SK-N-SH (cell line): ENCODE data around the gene AHNAK. TPM values are rescaled to one million over a fixed set of nuclear protein-coding genes. Genes with fewer than 3 reads are reported as not detected.

Experiments used
- CTCF ChIA-PET: fragments of 300-600, 350-600 bp; formaldehyde crosslinking; extraction: SDS; loops from one replicate; lab custom pipeline; 2021; lab: Yijun Ruan, JAX
- POLR2A ChIA-PET: fragments of 350-600 bp; sonication (Branson Sonifier 250); formaldehyde crosslinking; extraction: SDS; loops from one replicate; lab custom pipeline; 2020; ENCODE audit warnings: antibody characterized with exemption, inconsistent platforms; lab: Yijun Ruan, JAX
- DNase-seq: peaks from one replicate; pipeline ENCODE4 v3.0.0; 2012
- H2AFZ ChIP-seq: fragments of 200-600 bp; sonication (generic); 2 replicates; pipeline ENCODE4 v1.8.1; 2016; ENCODE audit warnings: antibody characterized with exemption, mild to moderate bottlenecking, low read depth
- H3F3A ChIP-seq: fragments of 200-600 bp; sonication (generic); replicated peaks from 2 replicates; pipeline ENCODE3; 2016; ENCODE audit warnings: antibody characterized with exemption, mild to moderate bottlenecking; ENCODE audit not compliant: insufficient read depth
- H3K27ac ChIP-seq, 2 experiments: fragments of 200-500 bp in 1 of 2; fragments of 200-600 bp in 1 of 2; sonication (Bioruptor generic) in 1 of 2; sonication (generic), shearing (Covaris generic) in 1 of 2; 2 replicates each; pipeline versions ENCODE4 v1.5.1 to v1.6.1; 2014 to 2016; ENCODE audit warnings: low read depth in 2 of 2, inconsistent platforms in 1 of 2, low read length in 1 of 2, mild to moderate bottlenecking in 1 of 2, mixed read lengths in 1 of 2
- H3K27me3 ChIP-seq: fragments of 200-600 bp; sonication (generic), shearing (Covaris generic); 2 replicates; pipeline ENCODE4 v1.6.1; 2016; ENCODE audit warnings: mixed run types; ENCODE audit not compliant: insufficient read depth
- H3K36me3 ChIP-seq, 2 experiments: fragments of 200-500 bp in 1 of 2; fragments of 200-600 bp in 1 of 2; sonication (Bioruptor generic) in 1 of 2; sonication (generic) in 1 of 2; replicated peaks in 1 of 2; 2 replicates each; pipeline versions ENCODE3 to v1.5.1; 2014 to 2016; ENCODE audit warnings: low read length in 1 of 2, mild to moderate bottlenecking in 1 of 2; ENCODE audit not compliant: insufficient read depth in 2 of 2, control insufficient read depth in 1 of 2
- H3K4me1 ChIP-seq, 2 experiments: fragments of 200-500 bp in 1 of 2; fragments of 200-600 bp in 1 of 2; sonication (Bioruptor generic) in 1 of 2; sonication (generic), shearing (Covaris generic) in 1 of 2; 2 replicates each; pipeline versions ENCODE4 v1.5.1 to v1.6.1; 2014 to 2016; ENCODE audit warnings: low read depth in 1 of 2, low read length in 1 of 2, mixed run types in 1 of 2; ENCODE audit not compliant: insufficient read depth in 2 of 2, control insufficient read depth in 1 of 2
- H3K4me2 ChIP-seq: fragments of 200-600 bp; sonication (generic), shearing (Covaris generic); 2 replicates; pipeline ENCODE4 v1.6.1; 2017; ENCODE audit warnings: mixed run types
- H3K4me3 ChIP-seq, 2 experiments: fragments of 200-500 bp in 1 of 2; fragments of 200-600 bp in 1 of 2; sonication (Bioruptor generic) in 1 of 2; sonication (generic), shearing (Covaris generic) in 1 of 2; 2 replicates each; pipeline versions ENCODE4 v1.5.1 to v1.8.1; 2014 to 2016; ENCODE audit warnings: low read depth in 2 of 2, inconsistent platforms in 1 of 2, low read length in 1 of 2, mild to moderate bottlenecking in 1 of 2, mixed read lengths in 1 of 2, moderate library complexity in 1 of 2
- H3K79me2 ChIP-seq: fragments of 200-600 bp; sonication (generic); 2 replicates; pipeline ENCODE4 v1.8.1; 2017; ENCODE audit warnings: mild to moderate bottlenecking; ENCODE audit not compliant: insufficient read depth
- H3K9ac ChIP-seq: fragments of 200-600 bp; sonication (generic); 2 replicates; pipeline ENCODE4 v1.6.1; 2017; ENCODE audit warnings: mixed run types
- H3K9me2 ChIP-seq: fragments of 200-600 bp; sonication (generic); 2 replicates; pipeline ENCODE4 v1.6.1; 2017; ENCODE audit warnings: mixed run types
- H3K9me3 ChIP-seq: fragments of 200-600 bp; sonication (generic); 2 replicates; pipeline ENCODE4 v1.6.1; 2017; ENCODE audit warnings: mixed run types, mild to moderate bottlenecking, moderate library complexity
- H4K20me1 ChIP-seq: fragments of 200-600 bp; sonication (generic); 2 replicates; pipeline ENCODE4 v1.6.1; 2017; ENCODE audit warnings: mild to moderate bottlenecking, mixed run types; ENCODE audit not compliant: insufficient read depth
- CHD2 ChIP-seq: fragments of 150-350 bp; IDR thresholded peaks from 2 replicates; pipeline ENCODE4 v1.6.1; 2018; ENCODE audit warnings: low read length; ENCODE audit not compliant: partially characterized antibody
- EZH2phosphoT487 ChIP-seq: fragments of 200-600 bp; sonication (generic); IDR thresholded peaks from 2 replicates; pipeline ENCODE4 v1.6.1; 2017; ENCODE audit warnings: low read depth, mixed run types, mild to moderate bottlenecking, antibody characterized with exemption, moderate library complexity, borderline replicate concordance
- FOXJ3 ChIP-seq: sonication (generic); formaldehyde crosslinking; IDR thresholded peaks from 2 replicates; pipeline ENCODE4 v1.5.1; 2020; ENCODE audit warnings: mild to moderate bottlenecking, missing genetic modification reagents
- FOXM1 ChIP-seq: IDR thresholded peaks from 2 replicates; pipeline ENCODE4 v1.4.0; 2012; ENCODE audit warnings: low read depth, mild to moderate bottlenecking
- GABPA ChIP-seq: IDR thresholded peaks from 2 replicates; pipeline ENCODE4 v1.4.0; 2012; ENCODE audit warnings: low read depth, mild to moderate bottlenecking
- NFIC ChIP-seq: IDR thresholded peaks from 2 replicates; pipeline ENCODE4 v1.4.0; 2012; ENCODE audit warnings: borderline replicate concordance
- NRF1 ChIP-seq: IDR thresholded peaks from 2 replicates; pipeline ENCODE4 v1.6.1; 2012; ENCODE audit warnings: low read depth, mild to moderate bottlenecking, low read length
- RAD21 ChIP-seq: IDR thresholded peaks from 2 replicates; pipeline ENCODE4 v1.6.1; 2012; ENCODE audit warnings: mild to moderate bottlenecking, low read length
- RFX5 ChIP-seq: IDR thresholded peaks from 2 replicates; pipeline ENCODE4 v1.6.1; 2012; ENCODE audit warnings: mild to moderate bottlenecking, improper control_type of control experiment, low read length
- RXRA ChIP-seq: IDR thresholded peaks from 2 replicates; pipeline ENCODE4 v1.4.0; 2012; ENCODE audit warnings: low read depth, mild to moderate bottlenecking, borderline replicate concordance
- SIN3A ChIP-seq: IDR thresholded peaks from 2 replicates; pipeline ENCODE4 v1.6.1; 2012; ENCODE audit warnings: low read depth, mild to moderate bottlenecking, low read length, moderate library complexity, borderline replicate concordance
- TAF1 ChIP-seq: IDR thresholded peaks from 2 replicates; pipeline ENCODE4 v1.6.1; 2012; ENCODE audit warnings: low read depth, mild to moderate bottlenecking, low read length, moderate library complexity, borderline replicate concordance
- TCF12 ChIP-seq: IDR thresholded peaks from 2 replicates; pipeline ENCODE4 v1.4.0; 2012
- YY1 ChIP-seq: IDR thresholded peaks from 2 replicates; pipeline ENCODE4 v1.4.0; 2012; ENCODE audit warnings: low read depth, mild to moderate bottlenecking
- ZBTB33 ChIP-seq: IDR thresholded peaks from 2 replicates; pipeline ENCODE4 v1.4.0; 2012; ENCODE audit warnings: low read depth, borderline replicate concordance
- WGBS: methylation state at CpG from one replicate; pipeline ENCODE4 v1.1.6; 2017; ENCODE audit warnings: low lambda C conversion rate; 5-methylcytosine and 5-hydroxymethylcytosine counted together
- polyA plus RNA-seq, 3 experiments: library from polyadenylated mRNA; depleted of rRNA; stranded (reverse); fragments of >200 nt; gene quantifications; 2 replicates each; pipeline ENCODE4 v1.2.3, GENCODE V29; 2012
- TF ChIP-seq, protein P1 (sequence below): IDR thresholded peaks from 2 replicates; pipeline ENCODE4; 2012
- TF ChIP-seq, protein P2 (sequence below): IDR thresholded peaks from 2 replicates; pipeline ENCODE4 v1.4.0; 2012; ENCODE audit warnings: low read depth, borderline replicate concordance
- TF ChIP-seq, protein P3 (sequence below): IDR thresholded peaks from 2 replicates; pipeline ENCODE4 v1.4.0; 2012; ENCODE audit warnings: low read depth

Gene AHNAK
- polyA plus RNA-seq, 1 of the 3 experiments (the other 2 are of a cell fraction): 57.8 TPM

- 89% methylated on average over 15 of the region's 15 CpGs for WGBS
- Histone ChIP-seq H3F3A (peaks cover 7% of the 10 kb centered on the region), H3K4me3 (no peak overlapping the region), H4K20me1 (no peaks in the 10 kb centered on the region), H2AFZ (no peak overlapping the region)
- TF ChIP-seq CHD2 (no peak), NFIC (no peak), TAF1 (no peak), YY1 (no peak), EZH2phosphoT487 (no peak), SIN3A (no peak), FOXM1 (no peak), RXRA (no peak), FOXJ3 (CRISPR knock-in tag) (no peak), ZBTB33 (no peak), TCF12 (no peak), GABPA (no peak), RFX5 (no peak), NRF1 (no peak), RAD21 (no peak)
- TF ChIP-seq, protein P1, sequence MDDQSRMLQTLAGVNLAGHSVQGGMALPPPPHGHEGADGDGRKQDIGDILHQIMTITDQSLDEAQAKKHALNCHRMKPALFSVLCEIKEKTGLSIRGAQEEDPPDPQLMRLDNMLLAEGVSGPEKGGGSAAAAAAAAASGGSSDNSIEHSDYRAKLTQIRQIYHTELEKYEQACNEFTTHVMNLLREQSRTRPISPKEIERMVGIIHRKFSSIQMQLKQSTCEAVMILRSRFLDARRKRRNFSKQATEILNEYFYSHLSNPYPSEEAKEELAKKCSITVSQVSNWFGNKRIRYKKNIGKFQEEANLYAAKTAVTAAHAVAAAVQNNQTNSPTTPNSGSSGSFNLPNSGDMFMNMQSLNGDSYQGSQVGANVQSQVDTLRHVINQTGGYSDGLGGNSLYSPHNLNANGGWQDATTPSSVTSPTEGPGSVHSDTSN: no peak
- TF ChIP-seq, protein P2, sequence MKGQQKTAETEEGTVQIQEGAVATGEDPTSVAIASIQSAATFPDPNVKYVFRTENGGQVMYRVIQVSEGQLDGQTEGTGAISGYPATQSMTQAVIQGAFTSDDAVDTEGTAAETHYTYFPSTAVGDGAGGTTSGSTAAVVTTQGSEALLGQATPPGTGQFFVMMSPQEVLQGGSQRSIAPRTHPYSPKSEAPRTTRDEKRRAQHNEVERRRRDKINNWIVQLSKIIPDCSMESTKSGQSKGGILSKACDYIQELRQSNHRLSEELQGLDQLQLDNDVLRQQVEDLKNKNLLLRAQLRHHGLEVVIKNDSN: no peak
- TF ChIP-seq, protein P3, sequence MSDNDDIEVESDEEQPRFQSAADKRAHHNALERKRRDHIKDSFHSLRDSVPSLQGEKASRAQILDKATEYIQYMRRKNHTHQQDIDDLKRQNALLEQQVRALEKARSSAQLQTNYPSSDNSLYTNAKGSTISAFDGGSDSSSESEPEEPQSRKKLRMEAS: no peak
- TF ChIP-seq, all 33 proteins: peak for 0
- Histone ChIP-seq H3K9ac (no peak overlapping the region), H3K9me2 (no peaks in the 10 kb centered on the region), H3K4me1 (peaks cover 29 to 43% of the 10 kb centered on the region in 2 experiments; a peak in 3 of 4 replicates), H3K36me3 (no peaks in the 10 kb centered on the region), H3K79me2 (no peaks in the 10 kb centered on the region), H3K9me3 (no peaks in the 10 kb centered on the region), H3K27me3 (no peaks in the 10 kb centered on the region), H3K4me2 (no peak overlapping the region), H3K27ac (no peak overlapping the region)
- CTCF ChIA-PET: interaction anchor here (0.9 to 5.5 kb wide), 5 partner anchors 9 to 476 kb away, joined by 3 to 60 read pairs (median 4); no protein-coding TSS in a partner anchor
- DNase-seq: no peak
- POLR2A ChIA-PET: no interaction called here
Observed at GRCh38 chr11:62402226-62402959, 144.2 kb downstream of the AHNAK start.
